H1 (cell line): ENCODE data around the gene LNX2. TPM values are rescaled to one million over a fixed set of nuclear protein-coding genes. Genes with fewer than 3 reads are reported as not detected.

Source experiments
- CHD7 ChIP-seq: fragments of 300-600 bp; sonication (generic); IDR thresholded peaks from 2 replicates; pipeline ENCODE4 v1.7.1; 2012; ENCODE audit warnings: low read length, moderate library complexity, mild to moderate bottlenecking, inconsistent platforms; ENCODE audit not compliant: insufficient replicate concordance
- EZH2 ChIP-seq: fragments of 200-600 bp; sonication (generic); IDR thresholded peaks from 2 replicates; pipeline ENCODE4 v1.7.1; 2012; ENCODE audit warnings: low read depth, mild to moderate bottlenecking, moderate library complexity, low read length, inconsistent platforms; ENCODE audit not compliant: severe bottlenecking
- JUND ChIP-seq: IDR thresholded peaks from 2 replicates; pipeline ENCODE4 v1.6.1; 2011; ENCODE audit warnings: mild to moderate bottlenecking, improper control_type of control experiment, low read length
- POLR2AphosphoS5 ChIP-seq: IDR thresholded peaks from 2 replicates; pipeline ENCODE4 v1.6.1; 2011; ENCODE audit warnings: low read depth, low read length
- SIN3A ChIP-seq, 2 experiments: IDR thresholded peaks in 1 of 2; conservative IDR thresholded peaks in 1 of 2; 2 replicates each; pipeline ENCODE4 v1.6.1; 2011 to 2012; ENCODE audit warnings: low read length in 2 of 2, improper control_type of control experiment in 1 of 2, low read depth in 1 of 2, mild to moderate bottlenecking in 1 of 2
- TAF1 ChIP-seq: IDR thresholded peaks from 2 replicates; pipeline ENCODE4 v1.6.1; 2011; ENCODE audit warnings: mild to moderate bottlenecking, low read depth, low read length
- TAF7 ChIP-seq: optimal IDR thresholded peaks from 2 replicates; pipeline ENCODE3; 2011; ENCODE audit warnings: low read depth, mild to moderate bottlenecking, inconsistent platforms, low read length, moderate library complexity, borderline replicate concordance
- polyA plus RNA-seq, 7 experiments: library from polyadenylated mRNA; depleted of rRNA in 3 of 7; stranded (reverse) in 5 of 7; unstranded in 2 of 7; fragments of >200 nt in 5 of 7; fragments of 200-250 nt in 2 of 7; gene quantifications; 1 replicate in 5 of 7; 2 replicates in 1 of 7; 4 replicates in 1 of 7; pipeline versions ENCODE4 v1.2.1 to v1.2.3, GENCODE V29; 2011 to 2013; ENCODE audit warnings: missing spikeins in 2 of 7, mixed read lengths in 2 of 7
- total RNA-seq: library from RNA; stranded (reverse); fragmentation: NEBNext Ultra II Directional; extraction: Animal tissue kit (Norgen Biotek cat#: 25700); gene quantifications from 2 replicates; pipeline ENCODE4 v1.2.1, GENCODE V29; 2021

Gene LNX2
- total and polyA plus RNA-seq, 2 of the 8 experiments (the other 6 are each of a cell fraction or from before 2014, with no cell fraction given), result 6.4 to 13.9 TPM

- no peak for TF ChIP-seq CHD7
- TF ChIP-seq SIN3A (conservative IDR thresholded peaks at IDR 0.05 in 1 of 2, IDR thresholded peaks at IDR 0.05 in 1 of 2; ENCODE audit: low read depth in 1 of 2, low read length in 2 of 2), result peak in 1 of 2 experiments; percentile 53; a peak in 1 of 4 replicates
- TF ChIP-seq TAF7, result peak; percentile 62
- peak; percentile 64; the same call in 1 of the 2 replicates for TF ChIP-seq POLR2AphosphoS5
- TF ChIP-seq TAF1, result peak; percentile 50; the same call in 1 of the 2 replicates
- no peak for TF ChIP-seq EZH2
- TF ChIP-seq JUND, result no peak
Observed at GRCh38 chr13:27620377-27621115, at the start of gene LNX2 (continued).
